Activated T-helper 1 cell treated with anti-CD3 and anti-CD28 coated beads, Interleukin-12 subunit alpha, Interleukin-12 subunit beta, Interleukin-2, Interleukin-4 antibody, amounts not matched to agents 30 ng/mL and 10 ng/mL and 1 ng/mL, durations not matched to agents 14 hours and 24 hours and 36 hours (primary cell): ENCODE measurements around the gene EIF4E2. TPM values are rescaled to one million over a fixed set of nuclear protein-coding genes. Genes with fewer than 3 reads are reported as not detected.
"Not testable (repeated sequence)": the region's sequence is repeated elsewhere in the genome, so short reads cannot be mapped to it uniquely, and the experiment has no call there.

Experiments used
- DNase-seq: peaks from one replicate; pipeline ENCODE4 v3.0.0; 2021; ENCODE audit warnings: low spot score
- H3K27ac Mint-ChIP-seq: one replicate; pipeline ENCODE4 v1.8.0; 2021; ENCODE audit warnings: mild to moderate bottlenecking, mixed read lengths
- H3K27me3 Mint-ChIP-seq: one replicate; pipeline ENCODE4 v1.8.0; 2022; ENCODE audit warnings: mild to moderate bottlenecking, moderate library complexity, mixed read lengths; ENCODE audit not compliant: insufficient read depth
- H3K36me3 Mint-ChIP-seq: one replicate; pipeline ENCODE4 v1.8.0; 2021; ENCODE audit warnings: low read depth, mixed read lengths
- H3K4me1 Mint-ChIP-seq: one replicate; pipeline ENCODE4 v1.8.0; 2021; ENCODE audit warnings: low read depth, mixed read lengths
- H3K4me3 Mint-ChIP-seq: one replicate; pipeline ENCODE4 v1.8.0; 2021; ENCODE audit warnings: mild to moderate bottlenecking, moderate library complexity, mixed read lengths
- H3K9me3 Mint-ChIP-seq: one replicate; pipeline ENCODE4 v1.8.0; 2021; ENCODE audit warnings: mixed read lengths
- intact Hi-C: fragments of 100-400 bp; cut with micrococcal nuclease; formaldehyde crosslinking; loops from one replicate; pipeline ENCODE4 v1.15.1; 2024
- total RNA-seq: library from RNA; stranded (reverse); gene quantifications from 2 replicates; pipeline ENCODE4 v1.2.3, GENCODE V29; 2022

The EIF4E2 gene
- total RNA-seq, 1 donor from 2014 or later = 94.3 TPM

DNA sequence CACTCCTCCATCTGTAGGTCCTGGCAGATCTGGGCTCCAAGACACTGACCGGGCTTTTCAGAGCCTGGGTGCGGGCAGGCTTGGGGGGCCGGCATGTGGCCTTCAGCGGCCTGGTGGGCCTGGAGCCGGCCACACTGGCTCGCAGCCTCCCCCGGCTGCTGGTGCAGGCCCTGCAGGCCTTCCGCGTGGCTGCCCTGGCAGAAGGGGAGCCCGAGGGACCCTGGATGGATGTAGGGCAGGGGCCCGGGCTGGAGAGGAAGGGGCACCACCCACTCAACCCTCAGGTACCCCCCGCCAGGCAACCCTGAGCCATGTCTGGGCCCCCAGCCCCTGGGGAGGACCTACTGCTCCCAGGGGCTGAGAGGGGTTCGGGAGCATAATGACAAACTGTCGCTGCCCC is 25.3 kb upstream of the EIF4E2 start:
- Mint-ChIP-seq H3K4me1 (peaks cover 6% of the 10 kb centered on the region), H3K4me3 (no peak overlapping the region), H3K36me3 (no peaks in the 10 kb centered on the region), H3K27ac (no peak overlapping the region), H3K27me3 (peaks cover 33% of the 10 kb centered on the region), H3K9me3 (no peaks in the 10 kb centered on the region)
- no peak for DNase-seq
- intact Hi-C loops = loop anchor here (10.0 kb wide), 1 partner anchor 600 kb away; the partner anchor contains the start of gene NPPC

DNA sequence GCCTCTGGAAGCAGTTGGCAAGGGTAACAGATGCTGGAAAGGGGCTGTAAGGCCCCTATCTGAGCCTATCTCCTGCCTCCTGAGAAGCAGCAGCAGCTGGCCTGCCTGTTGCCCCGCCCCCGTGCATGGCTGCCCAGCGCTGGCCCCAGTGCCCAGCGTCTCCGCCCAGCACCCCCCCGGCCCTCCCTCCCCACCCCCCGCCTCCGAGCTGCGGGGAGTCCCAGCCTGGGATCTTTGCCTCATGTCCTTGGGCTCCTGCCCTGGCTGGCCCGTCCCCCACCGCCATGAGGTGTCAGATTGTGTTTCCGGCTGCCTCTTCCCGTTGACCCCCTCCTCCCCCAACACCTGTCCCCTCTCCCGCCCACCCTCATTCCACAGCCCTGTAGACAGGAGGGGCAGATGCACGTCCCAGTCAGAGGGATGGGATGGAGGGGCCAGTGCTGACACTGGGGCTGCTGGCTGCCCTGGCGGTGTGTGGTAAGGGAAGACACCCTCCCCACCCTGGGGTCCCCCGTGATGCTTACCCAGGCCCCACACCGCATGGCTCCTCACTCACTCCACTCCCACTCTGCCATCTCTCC is 24.6 kb upstream of the EIF4E2 start, which contains the start of gene CHRND:
CHRND (plus strand) TSS at position 370 of the 581 bp plus-strand sequence; CDS start at position 426, 56 bp downstream.
- Mint-ChIP-seq H3K36me3 (no peaks in the 10 kb centered on the region), H3K27ac (no peak within 1 kb of the TSS), H3K27me3 (peaks cover 29% of the 10 kb centered on the region), H3K4me1 (peaks cover 6% of the 10 kb centered on the region), H3K9me3 (no peaks in the 10 kb centered on the region), H3K4me3 (no peak within 1 kb of the TSS)
- intact Hi-C loops = loop anchor here (10.0 kb wide), 1 partner anchor 601 kb away; the partner anchor contains the start of gene NPPC
- no peak for DNase-seq

- no peak overlapping the region for H3K4me3 Mint-ChIP-seq
- DNase-seq = no peak
- H3K27ac Mint-ChIP-seq = no peak overlapping the region
- H3K9me3 Mint-ChIP-seq = no peaks in the 10 kb centered on the region
- peaks cover 27% of the 10 kb centered on the region for H3K27me3 Mint-ChIP-seq
- no peaks in the 10 kb centered on the region for H3K36me3 Mint-ChIP-seq
- peaks cover 6% of the 10 kb centered on the region for H3K4me1 Mint-ChIP-seq
- intact Hi-C loops = loop anchor here (10.0 kb wide), 1 partner anchor 602 kb away; the partner anchor contains the start of gene NPPC
These were observed 24.0 kb upstream of the EIF4E2 start for GRCh38 chr2:232526372-232526941.

DNA sequence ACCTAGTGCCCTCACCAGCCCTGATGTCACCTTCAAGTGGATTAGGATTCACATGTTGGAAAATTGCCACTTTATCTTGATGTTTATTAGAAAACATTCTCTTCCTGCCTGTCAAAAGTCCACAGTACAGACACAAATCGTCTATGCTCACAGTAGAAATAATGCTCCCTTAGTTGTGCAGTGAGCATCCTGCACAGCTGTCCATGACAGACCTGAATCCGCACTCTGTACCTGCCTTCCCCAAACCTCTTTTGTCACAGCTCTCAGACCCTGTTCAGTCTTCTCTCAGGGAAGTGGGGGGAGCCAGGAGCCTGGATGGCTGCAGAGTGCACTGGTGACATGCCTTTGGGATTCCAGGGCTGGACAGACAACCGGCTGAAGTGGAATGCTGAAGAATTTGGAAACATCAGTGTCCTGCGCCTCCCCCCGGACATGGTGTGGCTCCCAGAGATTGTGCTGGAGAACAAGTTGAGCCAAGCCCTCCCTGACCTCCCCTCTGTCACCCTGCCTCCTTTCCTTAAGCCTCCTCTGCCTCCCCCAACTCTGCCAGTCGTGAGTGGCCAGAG is 22.5 kb upstream of the EIF4E2 start:
- H3K36me3 Mint-ChIP-seq = no peaks in the 10 kb centered on the region
- peaks cover 6% of the 10 kb centered on the region for H3K4me1 Mint-ChIP-seq
- no peaks in the 10 kb centered on the region for H3K9me3 Mint-ChIP-seq
- intact Hi-C loops = loop anchor here (10.0 kb wide), 1 partner anchor 603 kb away; the partner anchor contains the start of gene NPPC
- peaks cover 22% of the 10 kb centered on the region for H3K27me3 Mint-ChIP-seq
- no peak overlapping the region for H3K27ac Mint-ChIP-seq
- H3K4me3 Mint-ChIP-seq = no peak overlapping the region
- no peak for DNase-seq

- peaks cover 6% of the 10 kb centered on the region for H3K4me1 Mint-ChIP-seq
- no peaks in the 10 kb centered on the region for H3K9me3 Mint-ChIP-seq
- no peak for DNase-seq
- intact Hi-C loops = loop anchor here (10.0 kb wide), 1 partner anchor 604 kb away; the partner anchor contains the start of gene NPPC
- no peak overlapping the region for H3K4me3 Mint-ChIP-seq
- H3K27ac Mint-ChIP-seq = no peak overlapping the region
- H3K27me3 Mint-ChIP-seq = peaks cover 17% of the 10 kb centered on the region
- H3K36me3 Mint-ChIP-seq = no peaks in the 10 kb centered on the region
These were observed 21.6 kb upstream of the EIF4E2 start for GRCh38 chr2:232528746-232529460.

DNA sequence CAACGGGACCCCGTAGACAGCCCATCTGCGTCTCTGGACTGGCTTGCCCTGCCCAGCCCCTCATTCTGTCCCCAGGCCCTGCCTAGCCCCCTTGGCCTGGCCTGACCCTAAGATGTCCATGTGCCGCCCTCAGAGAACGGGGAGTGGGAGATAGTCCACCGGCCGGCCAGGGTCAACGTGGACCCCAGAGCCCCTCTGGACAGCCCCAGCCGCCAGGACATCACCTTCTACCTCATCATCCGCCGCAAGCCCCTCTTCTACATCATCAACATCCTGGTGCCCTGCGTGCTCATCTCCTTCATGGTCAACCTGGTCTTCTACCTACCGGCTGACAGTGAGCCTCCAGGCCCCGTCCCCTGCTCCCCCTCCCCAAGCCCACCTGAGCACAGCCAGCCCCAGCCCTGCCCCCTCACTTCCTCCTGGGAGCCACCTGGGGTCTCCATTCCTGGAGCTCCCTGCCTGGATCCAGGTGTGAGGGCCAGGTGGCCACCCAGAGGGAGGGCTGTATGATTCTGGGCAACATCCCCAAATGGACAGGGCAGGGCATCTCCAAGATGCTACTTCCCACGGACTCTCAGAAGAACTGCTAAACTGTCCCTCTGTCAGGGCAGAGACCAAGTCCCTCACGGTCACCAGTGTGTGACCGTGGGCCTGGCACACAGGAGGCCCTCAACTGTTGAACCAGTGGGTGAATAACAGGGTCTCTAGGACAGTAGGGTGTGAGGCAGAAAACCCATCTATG is 20.5 kb upstream of the EIF4E2 start:
- H3K4me1 Mint-ChIP-seq = peaks cover 6% of the 10 kb centered on the region
- H3K4me3 Mint-ChIP-seq = no peak overlapping the region
- DNase-seq = no peak
- H3K27ac Mint-ChIP-seq = no peak overlapping the region
- peaks cover 10% of the 10 kb centered on the region for H3K27me3 Mint-ChIP-seq
- intact Hi-C loops = loop anchor here (10.0 kb wide), 1 partner anchor 605 kb away; the partner anchor contains the start of gene NPPC
- no peaks in the 10 kb centered on the region for H3K36me3 Mint-ChIP-seq
- H3K9me3 Mint-ChIP-seq = no peaks in the 10 kb centered on the region

DNA sequence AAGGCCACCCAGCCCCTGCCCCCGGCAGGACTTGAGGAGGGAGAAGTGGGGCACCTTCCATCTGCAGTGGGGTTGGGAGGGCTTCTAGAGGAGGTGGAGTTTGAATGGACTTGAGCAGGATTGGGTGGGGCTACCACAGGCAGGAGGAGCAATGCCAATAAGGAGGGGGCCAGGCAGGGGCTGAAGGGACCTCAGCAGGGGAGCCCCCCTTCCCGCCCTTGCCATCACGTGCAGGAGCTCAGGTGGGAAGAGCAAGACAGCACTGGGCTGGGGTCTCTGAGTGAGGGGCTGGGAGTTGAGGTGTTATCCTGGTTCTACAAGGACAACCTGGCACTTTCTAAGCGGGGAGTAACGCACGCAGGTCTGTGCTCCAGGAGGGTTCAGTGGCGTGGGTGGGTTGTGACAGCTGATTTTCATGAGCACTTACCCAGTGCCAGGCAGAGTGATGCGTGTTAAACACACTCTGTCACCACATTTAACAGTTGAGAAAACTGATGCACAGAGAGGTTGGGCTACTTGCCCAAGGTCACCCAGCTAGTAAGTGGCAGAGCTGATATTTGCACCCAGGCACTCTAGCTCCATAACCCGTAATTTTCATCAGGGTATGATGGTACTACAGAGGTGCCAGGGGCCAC is 19.7 kb upstream of the EIF4E2 start:
- Mint-ChIP-seq H3K9me3 (no peaks in the 10 kb centered on the region), H3K27ac (no peak overlapping the region), H3K36me3 (no peaks in the 10 kb centered on the region), H3K4me1 (peaks cover 6% of the 10 kb centered on the region), H3K27me3 (peaks cover 10% of the 10 kb centered on the region), H3K4me3 (no peak overlapping the region)
- intact Hi-C loops = no loop called here
- DNase-seq = no peak

- Mint-ChIP-seq H3K4me1 (peaks cover 6% of the 10 kb centered on the region), H3K4me3 (no peak overlapping the region), H3K27ac (no peak overlapping the region), H3K36me3 (no peaks in the 10 kb centered on the region), H3K27me3 (peaks cover 10% of the 10 kb centered on the region), H3K9me3 (peaks cover 6% of the 10 kb centered on the region)
- no peak for DNase-seq
- intact Hi-C loops = no loop called here
These were observed 18.1 kb upstream of the EIF4E2 start for GRCh38 chr2:232532419-232532818.

DNA sequence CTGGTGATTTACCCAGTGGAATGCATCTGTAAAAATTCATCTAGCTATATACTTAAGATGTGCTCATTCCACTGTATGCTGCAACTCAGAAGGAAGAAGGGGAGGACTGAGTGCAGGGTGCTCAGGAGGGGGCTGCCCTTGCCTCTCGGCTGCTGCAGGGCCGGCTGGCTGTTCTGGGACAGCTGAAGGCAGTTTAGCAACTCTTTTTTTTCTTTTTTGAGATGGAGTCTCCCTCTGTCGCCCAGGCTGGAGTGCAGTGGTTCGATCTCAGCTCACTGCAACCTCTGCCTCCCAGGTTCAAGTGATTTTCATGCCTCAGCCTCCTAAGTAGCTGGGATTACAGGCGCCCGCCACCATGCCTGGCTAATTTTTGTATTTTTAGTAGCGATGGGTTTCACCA is 17.7 kb upstream of the EIF4E2 start:
- H3K36me3 Mint-ChIP-seq, H3K27ac Mint-ChIP-seq, H3K9me3 Mint-ChIP-seq, H3K4me3 Mint-ChIP-seq, DNase-seq, intact Hi-C loops, H3K27me3 Mint-ChIP-seq, H3K4me1 Mint-ChIP-seq: not testable (repeated sequence)

GRCh38 chr2:232533944-232534710 is 16.4 kb upstream of the EIF4E2 start:
- Mint-ChIP-seq H3K4me3 (no peak overlapping the region), H3K4me1 (peaks cover 6% of the 10 kb centered on the region), H3K9me3 (peaks cover 6% of the 10 kb centered on the region), H3K27ac (no peak overlapping the region), H3K36me3 (no peaks in the 10 kb centered on the region), H3K27me3 (peaks cover 8% of the 10 kb centered on the region)
- no peak for DNase-seq
- intact Hi-C loops = no loop called here

GRCh38 chr2:232534940-232535651 is 15.4 kb upstream of the EIF4E2 start:
- peaks cover 5% of the 10 kb centered on the region for H3K4me1 Mint-ChIP-seq
- peaks cover 8% of the 10 kb centered on the region for H3K27me3 Mint-ChIP-seq
- no peaks in the 10 kb centered on the region for H3K36me3 Mint-ChIP-seq
- DNase-seq = no peak
- intact Hi-C loops = no loop called here
- H3K27ac Mint-ChIP-seq = no peak overlapping the region
- H3K9me3 Mint-ChIP-seq = peaks cover 6% of the 10 kb centered on the region
- H3K4me3 Mint-ChIP-seq = no peak overlapping the region
